ENCODE measurements around the gene FXYD6. TPM values are rescaled to one million over a fixed set of nuclear protein-coding genes. Genes with fewer than 3 reads are reported as not detected.

The FXYD6 gene
- total RNA-seq, 2 donors from 2014 or later = not detected

Other genes with a start within 250 kb of the FXYD6 start
- gene DSCAML1, start 79.4 kb downstream of the FXYD6 start, total RNA-seq = under 1 TPM in 1 of 2 donors, not detected in 1; 0.08 TPM
- 1 to 10 TPM in 1 of 2 donors, under 1 TPM in 1; 0.14 to 1.5 TPM for gene FXYD2, start 51.9 kb downstream of the FXYD6 start, total RNA-seq
- gene TMPRSS13, start 52.7 kb upstream of the FXYD6 start, total RNA-seq = under 1 TPM; 0.19 to 0.36 TPM
- gene IL10RA, start 109.7 kb upstream of the FXYD6 start, total RNA-seq = 10 to 100 TPM; 59.8 to 83.6 TPM
- under 1 TPM in 1 of 2 donors, not detected in 1; 0.19 TPM for gene TMPRSS4, start 200.4 kb upstream of the FXYD6 start, total RNA-seq
- not detected for gene SMIM35, start 210.3 kb upstream of the FXYD6 start, total RNA-seq

Measured in natural killer cell treated with Interleukin-12 subunit alpha and Interleukin-12 subunit beta and Interleukin-15 and Interleukin-18, amount 100 ng/mL, for 72 hours (primary cell).